ENCODE measurements around the gene OVCA2.

OVCA2 gene

GRCh38 chr17:2067048-2067561 lies 25.3 kb downstream of the OVCA2 start:
- DNase-seq, result no peak

GRCh38 chr17:2067608-2068024 lies 25.8 kb downstream of the OVCA2 start:
- DNase-seq, result no peak

GRCh38 chr17:2068031-2068518 lies 26.3 kb downstream of the OVCA2 start:
- DNase-seq, result no peak

GRCh38 chr17:2068519-2069051 lies 26.8 kb downstream of the OVCA2 start:
- peak; percentile 86 to 92 for DNase-seq

GRCh38 chr17:2070241-2071023 lies 28.6 kb downstream of the OVCA2 start:
- no peak for DNase-seq

GRCh38 chr17:2071024-2071385 lies 29.2 kb downstream of the OVCA2 start:
- no peak for DNase-seq

- no peak for DNase-seq
Observed at GRCh38 chr17:2071455-2072281, 29.8 kb downstream of the OVCA2 start.

GRCh38 chr17:2074919-2075318 lies 33.1 kb downstream of the OVCA2 start:
- no peak for DNase-seq

GRCh38 chr17:2075336-2076086 lies 33.7 kb downstream of the OVCA2 start:
- DNase-seq, result peak in 1 of 2 experiments; percentile 30

GRCh38 chr17:2076087-2076984 lies 34.5 kb downstream of the OVCA2 start:
- peak; percentile 81 to 93 for DNase-seq

- DNase-seq, result peak in 1 of 2 experiments; percentile 37
Observed at GRCh38 chr17:2077040-2077439, 35.2 kb downstream of the OVCA2 start.

GRCh38 chr17:2081564-2081963 lies 39.7 kb downstream of the OVCA2 start:
- DNase-seq, result no peak

GRCh38 chr17:2082003-2082781 lies 40.4 kb downstream of the OVCA2 start:
- DNase-seq, result no peak

- no peak for DNase-seq
Observed at GRCh38 chr17:2083613-2084035, 41.8 kb downstream of the OVCA2 start.

GRCh38 chr17:2084036-2084765 lies 42.4 kb downstream of the OVCA2 start:
- DNase-seq, result no peak

GRCh38 chr17:2084766-2085647 lies 43.2 kb downstream of the OVCA2 start:
- no peak for DNase-seq

GRCh38 chr17:2085648-2085949 lies 43.8 kb downstream of the OVCA2 start:
- DNase-seq, result no peak

GRCh38 chr17:2086306-2086705 lies 44.5 kb downstream of the OVCA2 start:
- DNase-seq, result no peak

- no peak for DNase-seq
Observed at GRCh38 chr17:2087597-2088211, 45.9 kb downstream of the OVCA2 start.
